Cerebellar cortex (tissue), 1 donor: Measurements from ENCODE around the gene MYORG.

ENCODE experiments used
- DNase-seq: peaks from one replicate; pipeline ENCODE4 v3.0.0-alpha.2; 2015; ENCODE audit warnings: low spot score

Gene MYORG

DNA sequence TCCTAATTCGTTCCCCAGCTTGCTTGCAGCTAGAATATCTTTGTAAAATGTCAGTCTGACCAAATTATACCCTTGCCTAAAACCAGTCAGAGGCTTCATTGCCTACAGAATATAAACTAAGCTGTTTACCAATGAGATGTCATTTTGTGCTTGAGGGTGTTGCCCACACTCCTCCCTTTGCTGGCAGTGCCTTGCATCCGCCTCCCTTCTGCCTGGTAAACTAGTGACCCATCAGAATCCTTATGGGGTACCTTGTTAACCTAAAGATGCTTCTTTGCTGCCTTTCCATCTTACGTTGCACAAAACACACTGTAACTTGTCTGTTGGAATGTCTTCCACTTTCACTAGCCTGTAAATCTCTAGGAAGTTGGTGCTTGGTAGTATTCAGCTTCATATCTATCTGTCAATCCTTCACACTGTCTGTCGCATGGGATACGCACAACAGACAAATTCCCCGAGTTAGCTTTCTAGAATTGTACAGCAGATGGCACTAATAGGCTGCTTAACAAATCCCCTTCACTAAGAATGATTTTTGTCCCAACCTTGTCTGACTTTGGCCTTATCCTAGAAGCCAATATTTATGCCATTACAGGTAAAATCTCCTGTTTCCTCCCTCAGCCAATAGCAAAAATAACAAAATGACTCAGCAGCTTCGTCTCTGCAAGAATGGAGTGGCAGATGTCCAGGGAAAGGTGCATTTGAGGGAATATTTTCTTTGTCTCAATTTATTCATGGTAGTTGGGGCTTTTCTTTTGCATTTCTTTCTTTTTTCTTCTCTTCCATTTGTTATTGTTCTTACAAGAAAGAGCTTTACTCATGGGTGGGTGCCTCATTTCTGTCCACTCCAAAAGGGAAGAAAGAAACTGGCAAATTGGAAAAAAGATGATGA, 44.4 kb downstream of the MYORG start:
- DNase-seq, result peak; percentile 81

DNA sequence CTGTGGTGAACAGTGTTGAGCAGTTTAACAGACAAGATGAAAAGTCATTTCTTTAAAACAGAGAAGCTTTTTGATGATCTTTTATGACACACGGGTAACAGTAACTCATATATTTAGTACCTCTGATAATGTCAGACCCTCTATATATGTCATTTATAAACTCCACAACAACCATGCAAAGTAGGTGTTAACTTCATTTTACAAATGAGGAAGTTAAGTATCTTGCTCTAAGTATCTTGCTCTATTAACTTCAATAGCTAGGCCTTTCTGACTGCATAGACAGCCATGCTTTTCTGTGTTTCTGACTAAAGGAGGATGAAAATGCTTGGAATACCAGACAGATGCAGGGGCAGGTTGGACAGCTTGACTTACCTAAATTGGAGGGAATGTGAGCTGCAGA, 45.5 kb downstream of the MYORG start:
- DNase-seq, result no peak

DNA sequence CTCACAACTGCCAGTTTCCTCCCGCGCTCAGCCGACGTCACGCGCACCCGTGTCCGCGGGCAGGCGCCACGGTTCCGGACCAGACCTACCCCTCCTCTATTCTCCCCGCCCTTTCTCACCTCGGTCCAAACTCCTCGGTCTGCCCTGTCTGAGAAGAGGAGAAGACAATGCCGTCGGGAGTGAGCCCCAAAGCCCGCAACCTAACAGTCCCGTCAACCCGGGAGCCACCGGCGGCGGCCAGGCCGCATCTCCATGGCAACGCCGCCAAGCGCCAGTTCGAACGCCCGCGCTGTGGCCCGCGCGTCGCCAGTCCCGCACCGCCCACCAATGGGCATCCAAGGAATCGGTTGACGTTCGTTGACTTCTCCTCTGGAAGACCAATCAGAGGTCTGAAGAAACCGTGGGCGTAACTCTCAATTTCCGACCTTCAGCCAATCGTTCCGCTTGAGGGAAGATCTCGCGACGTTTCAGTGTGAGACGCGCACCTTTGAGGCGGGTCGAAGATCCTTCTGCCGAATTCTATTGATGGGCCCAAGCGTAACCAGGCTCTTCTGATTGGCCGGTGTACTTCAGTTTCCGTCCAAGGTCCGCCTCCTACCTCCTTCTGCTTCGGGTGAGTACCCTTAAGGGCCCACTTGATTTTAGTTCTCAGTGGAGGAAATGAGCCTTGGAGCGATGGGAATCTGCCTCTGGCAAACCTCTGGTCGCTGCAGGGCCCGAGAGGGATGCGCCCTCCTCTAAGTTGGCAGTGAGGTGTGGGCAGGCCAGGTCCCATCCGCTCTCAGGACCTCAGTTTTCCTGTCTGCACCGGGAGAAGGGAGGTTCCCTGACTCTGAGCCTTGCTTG, 47.5 kb downstream of the MYORG start, which contains the start of the genes KIF24 and NUDT2:
TSS of gene KIF24 (minus strand) at position 282 of the 846 bp plus-strand sequence. CDS start 17,922 bp downstream, outside the sequence.
TSS of gene NUDT2 (plus strand) at position 583 of the 846 bp plus-strand sequence. CDS start 9,471 bp downstream, outside the sequence.
- DNase-seq, result peak; percentile 100

DNA sequence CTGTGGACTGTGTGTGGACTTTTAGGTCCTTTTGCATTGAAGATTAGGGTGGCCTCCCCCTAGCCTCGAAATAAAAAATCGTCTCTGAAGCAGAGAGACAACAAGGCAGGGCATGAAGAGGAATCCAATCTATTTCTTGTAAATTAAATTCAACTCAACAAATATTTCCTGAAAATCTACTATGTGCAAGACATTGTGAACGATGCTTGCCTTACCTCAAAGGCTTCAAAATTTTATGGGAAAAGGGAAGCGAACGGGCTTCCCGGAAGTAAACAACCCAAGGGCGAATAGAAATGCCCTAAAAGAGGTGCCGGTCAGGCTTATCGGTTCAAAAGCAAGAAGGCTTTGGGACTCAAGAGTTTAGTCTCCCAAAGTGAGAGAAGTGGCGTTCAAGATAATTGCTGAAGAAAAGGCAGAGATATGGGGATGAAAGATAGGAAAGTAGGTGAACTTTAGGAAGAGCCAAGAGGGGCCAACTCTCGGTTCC, 48.2 kb downstream of the MYORG start:
- DNase-seq, result peak; percentile 46

DNA sequence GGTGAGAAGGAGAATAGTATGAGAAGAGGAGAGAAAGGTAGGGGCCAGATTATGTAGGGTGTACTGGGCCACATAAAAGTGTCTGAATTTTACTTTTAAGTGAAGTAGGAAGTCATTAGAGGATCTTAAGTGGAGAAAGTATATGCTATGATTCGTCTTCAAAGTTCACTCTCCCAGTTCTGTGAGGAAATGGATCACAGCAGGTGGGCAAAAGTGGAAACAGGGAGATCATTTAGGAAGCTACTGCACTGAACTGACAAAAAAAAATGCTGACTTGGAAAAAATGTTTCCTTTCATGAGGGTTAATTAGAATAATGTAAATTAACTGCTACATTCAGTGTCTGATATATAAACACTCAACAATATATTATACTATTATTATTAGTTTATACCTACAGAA, 50.0 kb downstream of the MYORG start:
- DNase-seq, result no peak

DNA sequence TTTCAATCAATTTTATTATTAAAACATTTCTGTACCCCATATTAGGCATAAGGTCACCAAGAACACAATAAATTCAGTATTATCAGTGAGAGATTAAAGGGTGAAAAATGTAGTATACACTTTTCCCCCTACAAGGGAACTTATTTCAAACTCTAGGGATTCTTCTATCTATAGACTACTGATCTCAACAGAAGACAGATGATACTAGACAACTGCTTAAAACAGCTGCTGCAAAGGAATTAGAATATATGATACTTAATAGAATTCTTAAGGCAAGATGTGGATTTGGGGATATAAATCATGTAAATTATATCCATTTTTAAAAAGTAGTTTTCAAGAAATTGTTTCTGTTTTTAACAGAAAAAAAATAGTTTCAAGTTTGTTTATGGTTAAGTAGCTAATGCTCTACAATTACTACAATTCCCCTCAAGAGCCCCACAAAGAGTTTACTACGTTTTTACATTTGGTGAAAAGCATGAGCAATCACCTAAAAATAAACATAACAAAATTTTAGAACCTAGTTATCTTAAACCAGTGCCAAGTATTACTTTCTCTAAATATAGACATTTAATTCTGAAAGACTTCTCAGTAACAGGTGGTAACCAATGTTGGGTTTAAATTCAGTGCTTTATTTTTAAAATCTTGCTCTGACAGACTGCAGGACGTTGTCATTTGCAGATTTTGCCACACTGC, 53.7 kb downstream of the MYORG start:
- DNase-seq, result no peak

DNA sequence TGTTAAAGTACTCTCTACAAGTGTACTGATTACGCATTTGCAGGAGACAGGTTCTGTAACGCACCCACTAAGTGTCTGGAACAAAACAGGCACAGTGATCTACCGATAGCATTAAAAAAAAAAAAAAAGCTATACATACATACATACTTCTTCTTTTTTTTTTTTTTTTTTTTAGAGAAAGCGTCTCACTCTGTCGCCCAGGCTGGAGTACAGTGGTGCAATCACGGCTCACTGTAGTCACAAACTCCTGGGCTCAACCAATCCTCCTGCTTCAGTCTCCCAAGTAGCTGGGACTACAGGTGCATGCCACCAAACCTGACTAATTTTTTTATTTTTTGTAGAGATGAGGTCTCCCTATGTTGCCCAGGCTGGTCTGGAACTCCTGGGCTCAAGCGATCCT, 55.2 kb downstream of the MYORG start:
- DNase-seq, result no peak

DNA sequence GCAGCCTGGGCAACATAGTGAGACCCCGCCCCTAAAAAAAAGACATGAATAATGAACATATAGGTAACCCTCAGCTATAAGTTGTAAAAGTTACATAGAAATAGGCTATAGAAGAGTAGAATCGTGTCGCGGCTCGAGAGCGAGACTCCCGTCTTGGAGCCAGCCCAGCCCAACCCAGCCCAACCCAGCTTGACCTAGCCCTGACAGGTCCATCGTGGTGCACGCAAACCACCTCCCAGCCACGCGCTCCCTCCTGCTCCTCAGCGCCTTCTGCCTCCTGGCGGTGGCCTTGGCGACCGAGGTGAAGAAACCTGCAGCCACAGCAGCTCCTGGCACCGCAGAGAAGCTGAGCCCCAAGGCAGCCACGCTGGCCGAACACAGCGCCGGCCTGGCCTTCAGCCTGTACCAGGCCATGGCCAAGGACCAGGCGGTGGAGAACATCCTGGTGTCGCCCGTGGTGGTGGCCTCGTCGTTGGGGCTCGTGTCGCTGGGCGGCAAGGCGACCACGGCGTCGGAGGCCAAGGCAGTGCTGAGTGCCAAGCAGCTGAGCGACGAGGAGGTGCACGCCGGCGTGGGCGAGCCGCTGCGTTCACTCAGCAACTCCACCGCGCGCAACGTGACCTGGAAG, 58.4 kb downstream of the MYORG start:
- DNase-seq, result no peak

DNA sequence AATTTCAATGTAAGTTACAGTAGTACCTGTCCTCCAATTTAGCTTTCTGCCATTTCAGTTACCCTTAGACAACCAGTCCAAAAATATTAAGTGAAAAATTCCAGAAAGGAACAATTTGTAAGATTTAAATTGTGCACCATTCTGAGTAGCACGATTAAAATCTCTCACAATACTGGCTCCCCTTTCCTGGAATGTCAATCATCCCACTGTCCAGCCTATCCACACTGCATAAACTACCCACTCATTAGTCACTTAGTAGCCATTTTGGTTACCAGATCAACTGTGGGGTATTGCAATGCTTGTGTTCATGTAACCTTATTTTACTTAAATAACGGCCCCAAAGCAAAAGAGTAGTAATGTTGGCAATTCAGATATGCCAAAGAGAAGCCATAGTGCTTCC, 59.3 kb downstream of the MYORG start:
- no peak for DNase-seq
